C4-2B (cell line): Measurements from ENCODE around the gene EMC9.

ENCODE experiments used
- ZFX ChIP-seq: fragments of 450-650 bp; IDR thresholded peaks from 2 replicates; pipeline ENCODE4 v1.6.1; 2017
- TF ChIP-seq, protein P1 (sequence below): fragments of 450-650 bp; conservative IDR thresholded peaks from 2 replicates; pipeline ENCODE4 v1.5.1; 2017; ENCODE audit warnings: mild to moderate bottlenecking

DNA sequence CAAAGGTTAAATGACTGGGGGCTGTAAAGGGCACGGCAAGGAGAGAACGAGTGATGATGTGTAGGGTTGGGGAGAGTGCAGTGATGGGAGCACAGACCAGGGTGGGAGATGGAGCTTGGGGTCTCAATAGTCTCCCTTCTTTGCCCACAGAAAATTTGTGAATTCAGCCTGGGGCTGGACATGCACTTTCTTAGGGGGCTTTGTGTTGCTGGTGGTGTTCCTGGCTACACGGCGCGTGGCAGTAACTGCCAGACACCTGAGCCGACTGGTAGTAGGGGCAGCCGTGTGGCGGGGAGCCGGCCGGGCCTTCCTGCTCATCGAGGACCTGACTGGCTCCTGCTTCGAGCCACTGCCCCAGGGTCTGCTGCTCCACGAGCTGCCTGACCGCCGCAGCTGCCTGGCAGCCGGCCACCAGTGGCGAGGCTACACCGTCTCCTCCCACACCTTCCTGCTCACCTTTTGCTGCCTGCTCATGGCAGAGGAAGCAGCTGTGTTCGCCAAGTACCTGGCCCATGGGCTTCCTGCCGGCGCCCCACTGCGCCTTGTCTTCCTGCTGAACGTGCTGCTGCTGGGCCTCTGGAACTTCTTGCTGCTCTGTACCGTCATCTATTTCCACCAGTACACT lies 9.2 kb downstream of the EMC9 start:
- TF ChIP-seq, protein P1, sequence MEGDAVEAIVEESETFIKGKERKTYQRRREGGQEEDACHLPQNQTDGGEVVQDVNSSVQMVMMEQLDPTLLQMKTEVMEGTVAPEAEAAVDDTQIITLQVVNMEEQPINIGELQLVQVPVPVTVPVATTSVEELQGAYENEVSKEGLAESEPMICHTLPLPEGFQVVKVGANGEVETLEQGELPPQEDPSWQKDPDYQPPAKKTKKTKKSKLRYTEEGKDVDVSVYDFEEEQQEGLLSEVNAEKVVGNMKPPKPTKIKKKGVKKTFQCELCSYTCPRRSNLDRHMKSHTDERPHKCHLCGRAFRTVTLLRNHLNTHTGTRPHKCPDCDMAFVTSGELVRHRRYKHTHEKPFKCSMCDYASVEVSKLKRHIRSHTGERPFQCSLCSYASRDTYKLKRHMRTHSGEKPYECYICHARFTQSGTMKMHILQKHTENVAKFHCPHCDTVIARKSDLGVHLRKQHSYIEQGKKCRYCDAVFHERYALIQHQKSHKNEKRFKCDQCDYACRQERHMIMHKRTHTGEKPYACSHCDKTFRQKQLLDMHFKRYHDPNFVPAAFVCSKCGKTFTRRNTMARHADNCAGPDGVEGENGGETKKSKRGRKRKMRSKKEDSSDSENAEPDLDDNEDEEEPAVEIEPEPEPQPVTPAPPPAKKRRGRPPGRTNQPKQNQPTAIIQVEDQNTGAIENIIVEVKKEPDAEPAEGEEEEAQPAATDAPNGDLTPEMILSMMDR, result no peak
- no peak for TF ChIP-seq ZFX
